A673 (cell line): ENCODE results near the gene KYNU.

Experiments
- EZH2 ChIP-seq: fragments of 200-600 bp; sonication (generic); IDR thresholded peaks from 2 replicates; pipeline ENCODE4 v1.6.1; 2017; ENCODE audit warnings: borderline replicate concordance, low read depth, mild to moderate bottlenecking, mixed read lengths, antibody characterized with exemption, low read length; ENCODE audit not compliant: poor library complexity, severe bottlenecking
- TF ChIP-seq, protein P1 (sequence below): fragments of 300-800, 200-600 bp; sonication (generic); conservative IDR thresholded peaks from 2 replicates; pipeline ENCODE4 v1.5.1; 2017; ENCODE audit warnings: low read depth, mild to moderate bottlenecking, antibody characterized with exemption, low read length, moderate library complexity, mixed read lengths

DNA sequence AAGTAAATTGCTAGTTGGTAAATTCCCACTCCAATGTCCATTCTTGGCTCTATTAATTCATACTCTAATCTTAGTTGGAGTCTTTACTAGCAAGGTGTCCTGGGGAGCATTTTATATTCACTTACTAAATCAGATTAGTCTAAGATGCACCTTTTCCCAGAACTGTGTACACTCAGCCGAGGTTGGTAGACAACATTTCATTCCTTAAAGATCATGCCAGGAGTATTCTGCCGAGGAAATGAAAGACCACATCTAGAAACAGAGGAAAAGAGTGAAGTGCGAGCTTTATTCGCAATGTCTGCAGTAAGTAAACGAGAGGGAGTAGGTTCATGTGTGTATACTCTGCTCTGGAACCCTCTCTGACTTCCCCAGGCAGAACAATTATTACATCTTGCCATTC lies 14.6 kb upstream of the KYNU start:
- TF ChIP-seq, protein P1, sequence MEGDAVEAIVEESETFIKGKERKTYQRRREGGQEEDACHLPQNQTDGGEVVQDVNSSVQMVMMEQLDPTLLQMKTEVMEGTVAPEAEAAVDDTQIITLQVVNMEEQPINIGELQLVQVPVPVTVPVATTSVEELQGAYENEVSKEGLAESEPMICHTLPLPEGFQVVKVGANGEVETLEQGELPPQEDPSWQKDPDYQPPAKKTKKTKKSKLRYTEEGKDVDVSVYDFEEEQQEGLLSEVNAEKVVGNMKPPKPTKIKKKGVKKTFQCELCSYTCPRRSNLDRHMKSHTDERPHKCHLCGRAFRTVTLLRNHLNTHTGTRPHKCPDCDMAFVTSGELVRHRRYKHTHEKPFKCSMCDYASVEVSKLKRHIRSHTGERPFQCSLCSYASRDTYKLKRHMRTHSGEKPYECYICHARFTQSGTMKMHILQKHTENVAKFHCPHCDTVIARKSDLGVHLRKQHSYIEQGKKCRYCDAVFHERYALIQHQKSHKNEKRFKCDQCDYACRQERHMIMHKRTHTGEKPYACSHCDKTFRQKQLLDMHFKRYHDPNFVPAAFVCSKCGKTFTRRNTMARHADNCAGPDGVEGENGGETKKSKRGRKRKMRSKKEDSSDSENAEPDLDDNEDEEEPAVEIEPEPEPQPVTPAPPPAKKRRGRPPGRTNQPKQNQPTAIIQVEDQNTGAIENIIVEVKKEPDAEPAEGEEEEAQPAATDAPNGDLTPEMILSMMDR, result no peak
- TF ChIP-seq EZH2, result no peak
